Esophagus mucosa (tissue), 1 donor: ENCODE results near the gene HAUS6. TPM values are rescaled to one million over a fixed set of nuclear protein-coding genes. Genes with fewer than 3 reads are reported as not detected.
"Not testable (repeated sequence)": the region's sequence is repeated elsewhere in the genome, so short reads cannot be mapped to it uniquely, and the experiment has no call there.

Experiments used
- ATAC-seq: fragments of 200-7000 bp; cut with Tn5 transposase; one replicate; pipeline ENCODE4 v1.9.1; 2020
- total RNA-seq: library from RNA; stranded (reverse); gene quantifications from one replicate; pipeline ENCODE4 v1.2.4, GENCODE V29; 2023
- donor health status: DM: yes; HTN: yes; CAD: no.

HAUS6 gene, protein sequence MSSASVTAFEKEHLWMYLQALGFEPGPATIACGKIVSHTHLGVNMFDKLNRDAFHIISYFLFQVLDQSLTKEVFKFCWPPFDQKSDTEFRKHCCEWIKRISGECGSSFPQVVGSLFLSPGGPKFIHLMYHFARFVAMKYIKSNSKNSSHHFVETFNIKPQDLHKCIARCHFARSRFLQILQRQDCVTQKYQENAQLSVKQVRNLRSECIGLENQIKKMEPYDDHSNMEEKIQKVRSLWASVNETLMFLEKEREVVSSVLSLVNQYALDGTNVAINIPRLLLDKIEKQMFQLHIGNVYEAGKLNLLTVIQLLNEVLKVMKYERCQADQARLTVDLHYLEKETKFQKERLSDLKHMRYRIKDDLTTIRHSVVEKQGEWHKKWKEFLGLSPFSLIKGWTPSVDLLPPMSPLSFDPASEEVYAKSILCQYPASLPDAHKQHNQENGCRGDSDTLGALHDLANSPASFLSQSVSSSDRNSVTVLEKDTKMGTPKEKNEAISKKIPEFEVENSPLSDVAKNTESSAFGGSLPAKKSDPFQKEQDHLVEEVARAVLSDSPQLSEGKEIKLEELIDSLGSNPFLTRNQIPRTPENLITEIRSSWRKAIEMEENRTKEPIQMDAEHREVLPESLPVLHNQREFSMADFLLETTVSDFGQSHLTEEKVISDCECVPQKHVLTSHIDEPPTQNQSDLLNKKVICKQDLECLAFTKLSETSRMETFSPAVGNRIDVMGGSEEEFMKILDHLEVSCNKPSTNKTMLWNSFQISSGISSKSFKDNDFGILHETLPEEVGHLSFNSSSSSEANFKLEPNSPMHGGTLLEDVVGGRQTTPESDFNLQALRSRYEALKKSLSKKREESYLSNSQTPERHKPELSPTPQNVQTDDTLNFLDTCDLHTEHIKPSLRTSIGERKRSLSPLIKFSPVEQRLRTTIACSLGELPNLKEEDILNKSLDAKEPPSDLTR
- 5.6 TPM for total RNA-seq

DNA sequence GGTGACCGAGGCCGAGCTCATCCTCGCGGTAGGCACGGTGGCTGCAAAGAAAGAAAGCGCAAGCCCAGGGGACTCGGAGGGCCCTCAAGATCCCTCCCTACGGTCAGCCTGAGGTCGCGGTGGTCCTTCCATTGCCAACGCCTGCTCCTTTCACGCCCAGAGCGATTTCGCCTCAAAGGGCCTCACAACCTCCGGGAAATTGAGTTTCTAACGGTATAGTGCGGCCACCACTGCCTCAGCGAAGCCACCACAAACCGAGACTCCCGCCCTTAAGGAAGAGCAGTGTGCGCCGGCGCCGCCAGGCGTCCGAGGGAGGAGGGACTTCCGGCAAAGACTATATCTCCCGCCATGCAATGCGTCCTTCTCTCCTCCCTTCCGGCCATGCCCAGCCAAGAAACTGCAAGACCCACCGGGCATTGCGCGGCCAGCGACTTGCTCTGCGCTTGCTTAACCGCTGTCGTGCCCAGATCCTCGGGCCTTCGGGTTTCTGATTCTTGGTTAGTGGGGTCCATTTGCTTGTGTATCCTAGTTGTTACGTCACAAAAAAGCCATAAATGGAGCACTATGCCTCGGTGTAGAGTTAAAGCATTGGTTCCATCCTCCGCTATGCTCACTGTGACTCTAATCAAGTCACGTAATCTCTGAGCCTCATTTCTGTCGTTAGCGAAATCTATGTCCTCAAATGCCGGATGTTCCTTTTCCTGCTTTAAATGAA is at the start of gene HAUS6:
Gene HAUS6 (minus strand): TSS at position 274 of the 715 bp plus-strand sequence. CDS start 253 bp downstream, at position 21.
- peak; percentile 100 for ATAC-seq

DNA sequence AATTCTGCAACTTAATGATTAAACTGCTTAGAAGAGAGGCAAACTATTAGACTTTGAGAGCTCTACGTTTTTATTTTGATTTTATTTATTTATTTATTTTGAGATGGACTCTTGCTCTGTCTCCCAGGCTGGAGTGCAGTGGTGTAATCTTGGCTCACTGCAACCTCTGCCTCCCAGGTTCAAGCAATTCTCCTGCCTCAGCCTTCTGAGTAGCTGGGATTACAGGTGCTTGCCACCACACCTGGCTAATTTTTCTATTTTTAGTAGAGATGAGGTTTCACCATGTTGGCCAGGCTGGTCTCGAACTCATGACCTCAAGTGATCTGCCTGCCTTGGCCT is 49.4 kb upstream of the HAUS6 start:
- not testable (repeated sequence) for ATAC-seq

DNA sequence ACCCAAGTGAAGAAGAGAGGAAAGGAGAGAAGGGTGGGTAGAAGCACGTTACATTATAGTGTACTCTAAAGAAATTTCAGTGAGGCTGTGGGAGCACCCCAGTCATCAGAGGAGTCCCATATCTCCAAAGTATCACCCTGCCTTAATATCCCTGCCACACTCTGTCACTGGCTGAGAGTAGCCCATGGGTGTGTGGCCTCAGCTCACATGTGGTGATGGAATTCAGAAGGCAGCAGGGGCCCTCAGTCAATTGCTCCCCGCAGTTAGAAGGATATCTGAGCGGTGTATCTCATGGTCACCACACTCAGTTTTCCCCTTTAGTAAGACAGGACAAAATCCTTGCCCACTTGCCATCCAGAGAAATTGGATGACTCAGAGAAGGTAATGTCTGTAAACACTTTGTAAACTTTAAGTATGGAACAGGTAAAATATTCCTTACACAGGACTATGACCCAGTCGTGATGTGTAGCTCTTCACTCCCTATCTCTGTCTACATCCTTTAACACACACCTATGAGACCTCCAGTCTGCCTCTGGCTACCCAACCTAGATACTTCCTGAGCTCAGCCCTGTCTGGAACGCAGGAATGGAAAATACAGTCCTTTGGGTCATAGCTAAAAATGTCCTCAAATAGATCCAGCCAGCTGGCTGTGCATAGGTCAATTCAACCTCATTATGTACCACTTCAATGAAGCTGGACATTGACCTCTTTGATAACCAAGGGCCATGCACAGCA is 48.9 kb upstream of the HAUS6 start:
- no peak for ATAC-seq

DNA sequence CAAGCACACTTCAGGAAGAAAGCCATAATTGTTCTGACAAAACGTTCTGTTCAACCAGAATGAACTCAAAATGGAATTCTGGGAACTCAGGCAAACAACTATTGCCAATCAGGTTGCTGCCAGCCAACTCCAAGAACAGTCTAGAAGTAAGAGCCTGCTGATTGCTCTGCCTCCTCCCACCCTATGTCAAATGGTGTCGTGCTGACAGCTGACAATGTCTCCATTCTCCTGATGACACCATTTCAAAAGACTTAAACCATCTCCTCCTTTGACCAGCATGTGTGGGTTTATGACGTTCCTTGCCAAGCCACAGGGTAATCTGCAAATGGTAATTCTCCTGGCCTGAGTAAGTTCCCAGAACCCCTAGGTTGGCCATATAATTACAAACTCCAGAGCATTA is 46.5 kb upstream of the HAUS6 start:
- ATAC-seq: no peak

DNA sequence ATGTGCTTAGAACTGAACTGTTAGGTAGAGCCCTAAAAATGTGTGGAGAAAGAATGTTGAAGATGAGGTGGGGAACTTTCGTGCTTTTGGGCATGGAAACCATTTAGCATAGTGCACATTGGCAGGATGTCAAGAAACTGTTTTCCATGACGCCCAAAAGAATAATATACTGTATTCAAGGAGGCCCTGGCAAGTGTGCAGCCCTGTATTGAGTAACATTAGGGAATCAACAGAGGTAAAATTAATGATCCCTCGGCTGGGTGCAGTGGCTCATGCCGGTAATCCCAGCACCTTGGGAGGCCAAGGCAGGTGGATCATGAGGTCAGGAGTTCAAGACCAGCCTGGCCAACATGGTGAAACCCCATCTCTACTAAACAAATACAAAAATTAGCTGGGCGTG is 45.5 kb upstream of the HAUS6 start:
- ATAC-seq: no peak

DNA sequence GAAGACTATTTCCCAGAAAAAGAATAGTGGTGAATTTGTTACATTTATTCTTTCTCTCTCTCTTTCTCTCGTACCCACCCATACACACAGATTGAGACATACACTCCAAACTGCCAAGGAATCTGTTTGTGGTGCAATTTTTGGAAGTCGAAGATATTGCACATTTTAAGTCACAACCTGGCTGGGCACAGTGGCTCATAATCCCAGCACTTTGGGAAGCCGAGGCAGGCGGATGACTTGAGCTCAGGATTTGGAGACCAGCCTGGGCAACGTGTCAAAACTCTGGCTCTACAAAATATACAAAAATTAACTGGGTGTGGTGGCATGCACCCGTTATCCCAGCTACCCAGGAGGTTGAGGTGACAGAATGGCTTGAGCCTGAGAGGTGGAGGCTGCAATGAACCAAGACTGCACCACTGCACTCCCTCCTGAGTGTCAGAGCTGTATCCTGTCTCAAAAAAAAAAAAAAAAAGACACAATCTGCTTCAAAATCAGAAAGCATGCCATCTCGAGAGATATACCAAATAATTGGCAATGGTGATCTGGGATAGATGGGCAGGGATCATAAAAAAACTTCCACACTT is 43.8 kb upstream of the HAUS6 start:
- ATAC-seq: no peak

DNA sequence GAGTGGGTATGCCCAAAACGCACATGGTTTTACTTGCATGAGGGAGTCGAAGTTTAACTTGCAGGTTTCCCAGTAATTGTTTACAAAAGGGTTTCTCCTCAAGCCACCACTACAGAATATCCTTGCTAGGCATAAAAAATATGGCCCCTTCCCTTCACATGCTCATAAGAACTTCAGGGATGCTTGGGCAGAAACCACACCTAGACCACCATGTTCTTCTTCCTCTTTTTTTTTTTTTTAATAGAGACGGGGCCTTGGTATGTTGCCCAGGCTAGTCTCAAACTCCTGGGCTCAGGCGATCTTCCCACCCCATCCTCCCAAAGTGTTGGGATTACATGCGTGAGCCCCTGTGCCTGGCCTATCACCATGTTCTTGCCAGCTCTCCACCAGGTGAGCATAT is 43.2 kb upstream of the HAUS6 start:
- no peak for ATAC-seq

DNA sequence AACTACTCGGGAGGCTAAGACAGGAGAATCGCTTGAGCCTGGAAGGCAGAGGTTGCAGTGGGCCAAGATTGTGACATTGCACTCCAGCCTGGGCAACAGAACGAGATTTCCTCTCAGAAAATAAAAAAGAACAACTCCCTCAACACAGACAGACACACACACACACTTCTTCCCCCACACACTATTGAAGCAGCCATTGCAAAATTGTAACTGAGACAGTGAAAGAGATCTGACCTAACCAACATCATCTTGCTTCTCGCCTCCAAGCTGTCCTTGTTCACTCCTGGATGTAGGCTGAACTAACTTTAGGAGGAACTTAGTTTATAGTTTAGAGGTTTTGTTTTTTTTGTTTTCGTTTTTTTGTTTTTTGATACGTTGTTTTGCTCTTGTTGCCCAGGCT is 37.6 kb upstream of the HAUS6 start:
- ATAC-seq: no peak

DNA sequence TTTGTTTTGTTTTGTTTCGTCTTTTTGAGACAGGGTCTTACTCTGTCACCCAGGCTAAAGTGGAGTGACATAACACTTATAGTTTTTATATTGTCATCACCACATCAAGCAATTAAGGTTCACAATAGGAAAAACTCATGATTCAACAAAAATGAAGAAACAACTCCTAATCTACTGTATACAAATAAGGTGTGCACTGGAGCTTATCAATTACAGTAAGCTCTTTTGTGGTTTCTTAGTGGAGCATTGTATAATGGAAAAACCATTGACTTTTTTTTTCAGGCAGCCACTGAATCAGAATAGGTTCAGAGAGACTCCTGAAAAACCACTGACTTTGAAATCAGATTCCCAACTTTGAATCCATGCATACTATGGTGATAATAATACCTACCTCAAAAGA is 35.4 kb upstream of the HAUS6 start:
- no peak for ATAC-seq

DNA sequence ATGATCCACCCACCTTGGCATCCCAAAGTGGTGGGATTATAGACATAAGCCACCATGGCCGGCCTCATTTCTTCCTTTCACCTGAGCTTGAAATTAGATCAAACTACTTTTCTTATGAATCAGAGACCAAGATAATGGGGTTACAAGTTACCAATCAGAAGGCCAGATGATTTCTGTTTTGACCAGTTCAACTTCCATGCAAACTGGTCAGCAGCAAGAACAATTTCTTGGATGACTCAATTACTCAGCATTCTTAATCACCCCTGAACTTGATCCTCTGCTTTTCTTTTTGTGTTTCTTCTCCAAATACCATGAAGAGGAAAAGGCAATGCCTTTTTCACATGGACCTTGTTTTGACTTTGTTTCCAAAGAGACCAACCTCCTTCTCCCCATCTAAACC is 34.6 kb upstream of the HAUS6 start:
- no peak for ATAC-seq

DNA sequence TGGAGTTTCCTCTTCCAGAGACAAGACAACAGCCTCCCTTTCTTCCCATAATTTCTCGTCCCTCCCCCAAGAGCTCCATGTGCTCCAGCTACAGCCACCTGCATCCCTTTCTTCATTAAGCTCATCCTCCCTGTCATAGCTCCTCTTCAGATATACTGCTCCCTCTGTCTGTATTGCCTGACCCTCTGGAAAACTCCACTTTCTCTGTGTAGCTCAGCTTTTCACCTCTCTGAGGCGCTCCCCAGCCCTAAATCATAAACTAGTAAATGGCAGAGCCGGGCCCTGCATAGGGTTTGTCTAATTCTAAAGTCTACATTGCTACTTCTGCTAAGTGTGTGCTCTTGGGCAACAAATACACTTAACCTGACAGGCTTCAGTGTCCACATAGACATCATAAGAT is 33.4 kb upstream of the HAUS6 start:
- ATAC-seq: no peak

DNA sequence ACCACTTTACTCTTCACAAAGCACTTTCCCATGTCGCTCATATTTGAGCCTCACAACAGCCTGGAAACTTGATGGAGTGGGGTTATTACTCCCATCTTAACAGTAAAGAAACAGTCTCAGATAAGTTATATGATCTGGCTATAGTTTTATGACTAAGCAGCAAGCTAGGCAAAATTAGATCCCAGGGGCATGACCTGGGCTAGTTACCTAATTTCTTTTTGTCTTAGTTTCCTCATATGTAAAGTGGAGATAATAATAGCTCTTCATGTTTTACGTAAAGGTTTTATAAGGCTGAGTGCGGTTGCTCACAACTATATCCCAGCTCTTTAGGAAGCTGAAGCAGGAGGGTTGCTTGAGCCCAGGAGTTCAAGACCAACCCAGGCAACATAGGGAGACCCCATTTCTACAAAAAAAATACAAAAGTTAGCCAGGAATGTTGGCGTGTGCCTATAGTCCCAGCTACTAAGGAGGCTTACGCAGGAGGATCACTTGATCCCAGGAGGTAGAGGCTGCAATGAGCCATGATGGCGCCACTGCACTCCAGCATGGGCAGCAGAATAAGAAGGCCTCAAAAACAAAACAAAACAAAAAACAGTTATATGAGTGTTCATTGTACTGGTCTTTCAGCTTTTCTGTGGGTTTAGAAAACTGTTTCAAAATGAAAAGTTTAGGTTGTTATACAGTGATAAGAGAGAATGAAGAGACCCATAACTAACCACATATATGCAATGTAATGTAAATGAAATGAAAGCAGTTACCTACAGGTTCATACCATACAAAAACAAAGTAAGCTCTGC is 31.0 kb upstream of the HAUS6 start:
- no peak for ATAC-seq

DNA sequence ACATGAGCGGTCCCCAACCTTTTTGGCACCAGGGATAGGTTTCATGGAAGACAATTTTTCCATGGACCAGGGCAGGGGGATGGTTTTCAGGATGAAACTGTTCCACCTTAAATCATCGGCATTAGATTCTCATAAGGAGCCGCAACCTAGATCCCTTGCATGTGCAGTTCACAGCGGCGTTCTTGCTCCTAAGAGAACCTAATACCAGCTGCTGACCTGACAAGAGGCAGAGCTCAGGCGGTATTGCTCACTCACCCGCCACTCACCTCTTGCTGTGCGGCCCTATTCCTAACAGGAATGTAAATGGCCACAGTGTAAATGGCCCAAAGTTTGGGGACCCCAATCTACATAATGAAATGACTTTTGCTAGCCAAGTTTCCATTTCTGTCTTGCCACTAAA is 27.7 kb upstream of the HAUS6 start:
- no peak for ATAC-seq

DNA sequence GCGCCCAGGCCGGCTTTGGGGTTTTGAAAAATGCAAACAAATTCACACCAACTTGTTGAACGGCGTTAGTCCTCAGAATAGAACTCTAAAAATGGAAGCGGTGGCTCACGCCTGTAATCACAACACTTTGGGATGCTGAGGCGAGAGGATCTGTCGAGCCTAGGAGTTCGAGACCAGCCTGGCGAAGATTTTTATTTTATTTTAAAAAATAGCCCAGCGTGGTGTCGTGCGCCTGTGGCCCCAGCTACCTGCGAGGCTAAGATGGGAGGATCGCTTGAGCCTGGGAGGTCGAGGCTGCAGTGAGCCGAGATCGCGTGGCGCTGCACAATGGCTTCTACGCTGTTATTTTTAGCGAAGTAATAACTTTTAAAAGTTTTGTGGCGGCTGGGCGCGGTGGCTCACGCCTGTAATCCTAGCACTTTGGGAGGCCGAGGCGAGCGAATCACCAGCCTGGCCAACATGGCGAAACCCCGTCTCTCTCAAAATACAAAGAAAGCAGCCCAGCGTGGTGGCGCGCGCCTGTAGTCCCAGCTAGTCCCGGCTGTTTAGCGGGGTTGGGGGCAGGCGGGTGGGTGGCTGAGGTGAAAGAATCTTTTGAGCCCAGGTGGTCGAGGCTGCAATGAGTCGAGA is 25.3 kb upstream of the HAUS6 start:
- ATAC-seq: peak; percentile 5

DNA sequence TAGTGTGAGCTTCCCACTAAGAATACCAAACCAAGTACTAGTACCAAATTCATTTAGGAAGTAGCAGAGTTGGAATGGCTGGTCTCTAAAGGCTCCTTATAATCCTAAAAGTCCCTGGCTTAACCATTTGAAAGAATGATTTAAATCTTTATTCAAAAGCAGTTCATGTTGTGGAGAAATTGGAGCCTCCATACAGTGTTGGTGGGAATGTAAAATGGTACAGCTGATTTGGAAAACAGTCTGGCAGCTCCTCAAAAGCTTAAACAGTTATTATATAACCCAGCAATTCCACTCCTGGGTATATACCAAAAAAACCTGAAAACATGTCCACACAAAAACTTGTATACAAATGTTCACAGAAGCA is 21.7 kb upstream of the HAUS6 start:
- no peak for ATAC-seq

DNA sequence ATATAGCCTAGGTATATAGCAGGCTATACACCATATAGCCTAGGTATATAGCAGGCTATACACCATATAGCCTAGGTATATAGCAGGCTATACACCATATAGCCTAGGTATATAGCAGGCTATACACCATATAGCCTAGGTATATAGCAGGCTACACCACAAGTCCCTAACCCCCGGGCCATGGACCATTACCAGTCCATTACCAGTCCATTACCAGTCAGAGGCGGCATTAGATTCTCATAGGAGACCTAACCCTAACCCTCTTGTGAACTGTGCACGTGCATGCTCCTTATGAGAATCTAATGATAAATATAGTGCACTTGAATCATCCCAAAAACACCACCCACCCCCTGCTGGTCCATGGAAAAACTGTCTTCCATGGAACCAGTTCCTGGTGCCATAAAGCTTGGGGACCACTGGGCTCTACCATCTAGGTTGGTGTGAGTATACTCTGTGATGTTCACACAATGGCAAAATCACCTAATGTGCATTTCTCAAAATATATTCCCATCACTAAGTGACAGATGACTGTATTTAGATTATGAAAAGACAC is 19.9 kb upstream of the HAUS6 start:
- no peak for ATAC-seq

DNA sequence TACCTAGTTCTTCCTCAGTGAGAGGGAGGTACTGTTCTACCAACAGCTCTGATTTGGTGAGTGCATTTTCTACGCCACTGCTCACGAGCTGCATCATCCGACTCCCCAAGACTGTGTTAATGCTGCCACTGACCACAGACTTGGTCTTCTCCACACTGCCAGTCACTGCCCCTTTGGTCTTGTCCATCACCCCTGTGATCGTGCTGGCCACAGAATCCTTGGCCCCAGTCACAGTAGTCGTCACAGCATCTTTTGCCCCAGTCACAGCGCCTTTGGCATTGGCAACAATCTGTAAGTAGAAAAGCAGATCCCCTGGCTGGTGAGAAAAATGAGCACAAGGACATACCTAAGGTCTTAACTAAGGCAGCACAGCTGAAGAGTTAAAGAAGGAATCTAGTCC is 18.2 kb upstream of the HAUS6 start:
- no peak for ATAC-seq

DNA sequence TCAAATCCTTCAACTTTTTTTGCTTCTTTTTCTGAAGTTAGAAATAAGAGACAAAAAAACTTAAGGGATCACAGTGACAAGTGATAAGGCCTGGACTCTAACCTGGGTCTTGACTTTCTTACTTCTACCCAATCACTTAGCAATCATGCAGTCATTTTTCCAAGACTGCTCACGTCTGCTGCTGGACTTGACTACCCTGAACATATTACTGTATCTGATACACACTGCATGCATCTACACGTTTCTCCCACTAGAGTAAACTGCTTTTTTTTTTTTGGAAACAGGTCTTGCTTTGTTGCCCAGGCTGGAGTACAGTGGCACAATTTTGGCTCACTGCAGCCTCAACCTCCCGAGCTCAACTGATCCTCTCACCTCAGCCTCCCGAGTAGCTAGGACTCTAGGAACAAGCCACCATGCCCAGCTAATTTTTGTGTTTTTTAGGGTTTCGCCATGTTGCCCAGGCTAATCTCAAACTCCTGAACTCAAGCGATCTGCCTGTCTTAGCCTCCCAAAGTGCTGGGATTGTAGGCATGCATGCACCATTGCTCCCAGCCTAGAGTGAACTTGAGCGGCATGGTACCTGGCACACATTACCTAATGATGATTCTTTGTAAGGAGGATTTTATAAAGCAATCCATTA is 17.2 kb upstream of the HAUS6 start:
- no peak for ATAC-seq

DNA sequence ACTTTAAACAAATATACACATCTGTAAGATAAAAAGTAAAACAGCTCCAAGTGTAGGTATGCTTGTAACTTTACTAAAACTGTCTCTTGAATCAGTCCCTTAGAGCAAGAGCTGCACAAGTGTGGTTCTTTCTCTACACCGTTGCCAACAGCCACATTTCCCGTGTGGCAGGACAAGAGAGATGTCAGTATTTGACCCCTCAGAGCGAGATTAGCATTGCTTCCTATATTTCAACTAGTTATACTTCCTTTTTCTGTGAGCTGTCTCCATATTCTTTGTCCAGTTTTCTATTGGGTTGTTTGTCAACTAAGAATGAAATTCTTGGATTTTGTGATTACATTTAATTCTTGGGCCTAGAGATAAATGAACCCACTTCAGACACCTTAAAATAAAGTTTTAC is 16.5 kb upstream of the HAUS6 start:
- ATAC-seq: no peak
